ENCODE measurements around the gene SLC22A6.

Gene SLC22A6

DNA sequence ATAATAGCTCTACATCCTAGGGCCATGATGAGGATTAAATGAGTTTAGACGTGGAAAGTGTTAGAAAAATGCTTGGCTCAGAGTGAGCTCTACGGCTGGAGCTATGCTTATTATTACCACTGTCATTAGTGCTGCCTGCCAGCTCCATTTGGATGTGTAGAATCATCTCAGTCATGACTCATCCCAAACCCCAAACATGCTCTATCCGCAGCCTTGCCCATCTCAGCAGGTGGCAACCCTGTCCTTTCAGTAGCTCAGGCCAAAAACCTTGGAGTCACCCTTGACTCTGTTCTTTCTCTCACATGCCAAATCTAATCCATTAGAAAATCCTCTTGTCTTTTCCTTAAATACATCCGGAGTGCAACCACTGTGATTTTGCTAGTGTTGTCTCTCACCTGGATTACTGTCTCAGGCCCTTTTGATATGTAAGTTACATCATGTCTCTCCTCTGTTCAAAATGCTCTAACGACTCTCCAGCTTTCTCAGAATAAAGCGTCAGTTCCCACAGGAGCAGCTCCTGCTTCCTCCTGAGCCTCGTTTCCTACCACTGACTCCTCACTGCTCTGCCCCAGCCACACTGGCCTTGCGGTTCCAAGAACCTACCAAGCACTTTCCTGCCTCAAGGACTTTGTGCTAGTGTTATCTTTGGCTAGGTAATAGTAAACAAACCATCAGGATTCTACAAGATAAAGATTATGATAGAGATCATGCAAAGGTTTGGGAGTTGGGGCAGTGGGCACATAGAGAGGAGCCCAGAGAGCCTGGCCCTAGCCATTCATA lies 53.1 kb downstream of the SLC22A6 start:
- no peak for DNase-seq

DNA sequence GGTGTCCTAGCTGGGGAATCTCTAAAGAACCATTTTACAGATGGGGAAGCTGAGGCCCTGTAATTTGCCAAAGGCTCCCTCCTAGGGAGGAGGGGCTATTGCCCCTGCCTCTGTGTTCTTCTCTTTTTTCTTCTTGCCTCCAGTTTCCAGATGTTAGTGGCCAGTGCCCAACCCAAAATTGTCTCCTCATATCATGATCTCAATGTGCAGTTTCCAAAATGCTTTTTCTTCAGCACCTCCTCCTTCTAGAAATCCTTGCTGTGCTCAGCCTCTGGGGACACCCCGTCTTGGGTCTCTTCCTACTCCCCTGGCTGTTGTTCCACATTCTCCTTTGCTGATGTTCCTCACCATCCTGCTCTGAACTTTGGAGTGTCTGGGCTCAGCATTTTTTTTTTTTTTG lies 54.1 kb downstream of the SLC22A6 start:
- no peak for DNase-seq

DNA sequence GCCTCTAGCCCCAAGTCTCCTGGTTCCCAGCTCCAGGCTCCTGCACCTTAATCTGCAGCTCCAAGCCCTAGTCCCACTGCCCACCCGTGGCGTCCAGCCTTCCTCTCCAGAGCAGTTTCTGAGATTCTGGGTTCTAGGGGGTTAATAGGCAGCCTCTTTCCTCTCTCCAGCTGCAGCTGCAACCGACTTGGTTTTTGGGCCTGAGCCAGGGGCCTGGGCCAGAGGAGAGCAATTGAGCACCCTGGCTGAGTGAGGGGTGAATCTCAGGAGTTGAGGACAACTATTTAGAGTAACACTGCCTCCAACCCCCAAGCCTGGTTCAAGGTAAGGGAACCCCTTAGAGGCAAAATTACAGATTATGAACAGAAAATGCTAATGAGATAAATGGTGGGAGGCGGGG lies 54.6 kb downstream of the SLC22A6 start:
- DNase-seq = no peak

DNA sequence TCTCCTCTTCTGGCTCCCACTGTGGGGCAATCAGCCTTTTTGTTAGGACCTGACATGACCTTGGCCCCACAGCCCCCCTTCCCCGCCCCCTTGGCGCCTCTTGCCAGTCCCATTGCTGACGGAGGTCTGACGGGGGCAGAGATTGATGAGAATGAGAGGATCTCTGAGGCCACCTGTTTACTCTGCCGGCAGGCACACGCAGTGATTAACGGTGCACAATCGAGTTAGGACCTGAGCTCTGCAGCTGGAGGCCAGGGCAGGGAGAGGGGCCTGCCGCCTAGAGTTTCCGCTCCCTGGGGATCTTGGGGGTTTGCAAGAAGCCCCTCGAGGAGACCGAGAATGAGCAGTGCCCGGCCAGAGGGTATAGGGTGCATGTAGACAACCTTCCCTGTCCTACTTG lies 56.8 kb downstream of the SLC22A6 start:
- no peak for DNase-seq

DNA sequence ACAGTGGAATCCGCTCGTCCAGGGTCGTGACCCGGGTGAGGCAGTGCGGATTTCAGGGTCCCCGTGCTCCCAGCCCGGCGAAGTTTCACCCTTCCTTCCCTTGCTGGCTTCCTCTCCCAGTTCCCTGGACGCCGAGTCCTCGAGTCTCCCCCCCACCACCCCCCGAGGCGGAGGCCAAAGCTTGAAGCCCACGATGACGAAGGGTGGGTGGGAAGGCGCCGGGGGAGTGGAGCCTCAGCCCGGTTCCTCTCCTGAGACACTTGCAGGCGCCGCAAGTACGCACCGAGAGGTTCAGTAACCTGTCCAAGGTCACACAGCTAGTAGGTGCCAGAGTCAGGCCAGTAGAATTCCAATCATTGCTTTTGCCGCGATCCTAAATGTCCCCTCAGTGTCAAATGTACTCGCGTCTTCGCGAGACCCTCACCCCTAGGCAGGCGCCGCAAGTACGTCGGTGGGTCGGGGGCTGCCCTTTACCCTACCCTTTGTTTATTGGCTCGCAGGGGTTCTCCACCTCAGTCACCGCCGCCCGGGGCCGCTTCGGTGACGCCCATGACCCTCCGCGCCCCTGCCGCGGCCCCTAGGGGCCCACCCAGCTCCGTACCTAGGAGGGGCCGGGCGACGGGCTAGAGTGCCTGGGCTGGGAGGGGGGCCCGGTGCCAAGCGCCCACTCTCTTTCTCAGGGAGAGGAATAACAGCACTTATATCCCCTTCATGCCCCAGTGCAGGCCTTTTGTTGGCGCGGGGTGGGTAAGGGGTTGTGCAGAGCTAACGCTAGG lies 57.9 kb downstream of the SLC22A6 start:
- no peak for DNase-seq
